GM12878 (cell line): ENCODE measurements around the gene TBX4. TPM values are rescaled to one million over a fixed set of nuclear protein-coding genes. Genes with fewer than 3 reads are reported as not detected.

Experiments
- ATAC-seq: fragments of 200-7000 bp; cut with Tn5 transposase; 3 replicates; pipeline ENCODE4 v1.9.1; 2020; ENCODE audit warnings: mild to moderate bottlenecking, moderate library complexity
- BruUV-seq: library from RNA; stranded (reverse); fragments of 400-500 nt; replicated peaks from 2 replicates; lab custom pipeline; 2021; lab: Mats Ljungman, UMichigan
- CTCF ChIA-PET: fragments of 300-600 bp; sonication (Branson Sonifier 250); formaldehyde crosslinking; extraction: SDS; loops from one replicate; lab custom pipeline; 2021; ENCODE audit warnings: inconsistent platforms; lab: Yijun Ruan, JAX
- POLR2A ChIA-PET: fragments of 350-600 bp; formaldehyde crosslinking; extraction: SDS; loops from one replicate; lab custom pipeline; 2021; ENCODE audit warnings: inconsistent platforms; lab: Charles Lee
- RAD21 ChIA-PET: fragments of 300-600 bp; sonication (Branson Sonifier 250); formaldehyde crosslinking; loops from one replicate; lab custom pipeline; 2023; ENCODE audit warnings: antibody characterized with exemption; ENCODE audit not compliant: unreplicated experiment; lab: Charles Lee
- SMC1A ChIA-PET: fragments of 300-600 bp; sonication (Branson Sonifier 250); formaldehyde crosslinking; loops from one replicate; lab custom pipeline; 2023; ENCODE audit not compliant: unreplicated experiment, uncharacterized antibody; lab: Charles Lee
- DNase-seq: peaks from one replicate; pipeline ENCODE4 v3.0.0-alpha.2; 2011; ENCODE audit warnings: low read depth, low spot score
- FAIRE-seq: peaks from 3 replicates; lab custom pipeline; 2011; peaks lifted over from hg19 to GRCh38; lab: Jason Lieb, UNC
- H2AFZ ChIP-seq: 2 replicates; pipeline ENCODE4 v1.6.0; 2011; ENCODE audit warnings: low read depth, low read length, control low read depth; ENCODE audit not compliant: control insufficient read depth
- H3K27ac ChIP-seq: 2 replicates; pipeline ENCODE4 v1.5.1; 2011; ENCODE audit warnings: control low read depth; ENCODE audit not compliant: control insufficient read depth, insufficient read depth
- H3K27me3 ChIP-seq, 2 experiments: replicated peaks in 1 of 2; 2 replicates each; pipeline versions ENCODE4 v1.6.0 to v1.6.1; 2011; ENCODE audit warnings: low read length in 1 of 2; ENCODE audit not compliant: control insufficient read depth in 2 of 2, insufficient read depth in 2 of 2
- H3K36me3 ChIP-seq, 2 experiments: 2 replicates each; pipeline ENCODE4 v1.5.1; 2011; ENCODE audit warnings: low read length in 1 of 2; ENCODE audit not compliant: control insufficient read depth in 2 of 2, insufficient read depth in 2 of 2
- H3K4me1 ChIP-seq: 2 replicates; pipeline ENCODE4 v1.6.1; 2011; ENCODE audit warnings: mild to moderate bottlenecking, low read length, moderate library complexity, mixed read lengths; ENCODE audit not compliant: control insufficient read depth, insufficient read depth
- H3K4me2 ChIP-seq: 2 replicates; pipeline ENCODE4 v1.6.0; 2011; ENCODE audit warnings: control low read depth; ENCODE audit not compliant: control insufficient read depth, insufficient read depth
- H3K4me3 ChIP-seq: fragments of 200-600 bp; sonication (generic); 2 replicates; pipeline ENCODE4 v1.5.1; 2016
- H3K79me2 ChIP-seq: 2 replicates; pipeline ENCODE4 v1.6.0; 2011; ENCODE audit warnings: low read length; ENCODE audit not compliant: control insufficient read depth, insufficient read depth
- H3K9ac ChIP-seq: 2 replicates; pipeline ENCODE4 v1.8.0; 2011; ENCODE audit warnings: low read length, control low read depth, mixed read lengths; ENCODE audit not compliant: control insufficient read depth, insufficient read depth
- H3K9me3 ChIP-seq: replicated peaks from 3 replicates; pipeline ENCODE4 v1.5.1; 2011; ENCODE audit warnings: mild to moderate bottlenecking, low read length; ENCODE audit not compliant: control insufficient read depth, insufficient read depth
- H4K20me1 ChIP-seq: 2 replicates; pipeline ENCODE4 v1.6.0; 2011; ENCODE audit not compliant: control insufficient read depth, insufficient read depth
- BCL11A ChIP-seq: IDR thresholded peaks from 2 replicates; pipeline ENCODE4 v1.6.1; 2011; ENCODE audit warnings: low read depth, low read length
- CREB1 ChIP-seq: IDR thresholded peaks from 2 replicates; pipeline ENCODE4 v1.6.1; 2012; ENCODE audit warnings: low read depth, mild to moderate bottlenecking, inconsistent platforms
- ESRRA ChIP-seq: IDR thresholded peaks from 2 replicates; pipeline ENCODE4 v1.6.1; 2012; ENCODE audit warnings: mild to moderate bottlenecking, low read length, improper control_type of control experiment
- HDGF ChIP-seq: fragments of 450-650 bp; IDR thresholded peaks from 2 replicates; pipeline ENCODE4 v1.6.1; 2016; ENCODE audit warnings: antibody characterized with exemption
- NFYB ChIP-seq: IDR thresholded peaks from 2 replicates; pipeline ENCODE4 v1.6.1; 2011; ENCODE audit warnings: low read depth, mild to moderate bottlenecking, low read length, improper control_type of control experiment, moderate library complexity; ENCODE audit not compliant: insufficient read depth
- TBL1XR1 ChIP-seq: IDR thresholded peaks from 2 replicates; pipeline ENCODE4 v1.6.1; 2012; ENCODE audit warnings: low read depth, low read length, improper control_type of control experiment
- ZBED1 ChIP-seq: IDR thresholded peaks from 2 replicates; pipeline ENCODE4 v1.6.1; 2016; ENCODE audit warnings: borderline replicate concordance
- ZNF207 ChIP-seq: fragments of 450-650 bp; IDR thresholded peaks from 2 replicates; pipeline ENCODE4 v1.6.1; 2014; ENCODE audit warnings: antibody characterized with exemption, mild to moderate bottlenecking, borderline replicate concordance
- ZNF384 ChIP-seq: IDR thresholded peaks from 2 replicates; pipeline ENCODE4 v1.6.1; 2012; ENCODE audit warnings: low read depth, mild to moderate bottlenecking, low read length, improper control_type of control experiment, borderline replicate concordance
- WGBS: methylation state at CpG from one replicate; pipeline ENCODE4 v1.1.6; 2016; ENCODE audit warnings: low lambda C conversion rate; ENCODE audit not compliant: insufficient replicate concordance, insufficient coverage; ENCODE audit errors: missing lambda C conversion rate; 5-methylcytosine and 5-hydroxymethylcytosine counted together
- in situ Hi-C: fragments of 300-500 bp; cut with MboI; formaldehyde crosslinking; loops from 9 replicates; pipeline ENCODE4 v1.14.3; 2018; ENCODE audit warnings: mixed read lengths
- intact Hi-C: fragments of 100-400 bp; cut with micrococcal nuclease; formaldehyde crosslinking; loops from one replicate; pipeline ENCODE4 v1.14.2; 2022; ENCODE audit not compliant: unreplicated experiment
- polyA plus RNA-seq, 11 experiments: library from polyadenylated mRNA; depleted of rRNA in 4 of 11; unstranded in 6 of 11; stranded (reverse) in 5 of 11; fragments of >200 nt; fragmentation: Nextera tagmentation in 4 of 11; fragmentation: Illumina TruSeq in 1 of 11; extraction: Ambion mirVana in 4 of 11; extraction: Trizol in 1 of 11; gene quantifications; 1 replicate in 1 of 11; 2 replicates in 10 of 11; pipeline versions ENCODE4 v1.2.1 to v1.2.3, GENCODE V29; 2011 to 2016; ENCODE audit warnings: inconsistent platforms in 2 of 11, missing spikeins in 2 of 11, low read depth in 1 of 11
- total RNA-seq, 4 experiments: library from RNA; depleted of rRNA in 3 of 4; stranded (reverse); fragments of >200 nt in 3 of 4; fragmentation: Illumina TruSeq in 1 of 4; extraction: Trizol in 1 of 4; gene quantifications; 2 replicates each; pipeline versions ENCODE4 v1.2.1 to v1.2.3, GENCODE V29; 2013 to 2021
- TF ChIP-seq, protein P1 (sequence below): IDR thresholded peaks from 2 replicates; pipeline ENCODE4 v1.6.1; 2011; ENCODE audit warnings: borderline replicate concordance, low read depth, mild to moderate bottlenecking, moderate library complexity, mixed read lengths, low read length; ENCODE audit not compliant: insufficient read depth; ENCODE audit errors: extremely low read length
- TF ChIP-seq, protein P2 (sequence below): fragments of 450-650 bp; IDR thresholded peaks from 2 replicates; pipeline ENCODE4 v1.6.1; 2017; ENCODE audit warnings: mild to moderate bottlenecking, moderate library complexity
- TF ChIP-seq, protein P3 (sequence below): IDR thresholded peaks from 2 replicates; pipeline ENCODE4 v1.6.1; 2012; ENCODE audit warnings: low read depth, low read length, improper control_type of control experiment
- TF ChIP-seq, protein P4 (sequence below): fragments of 450-650 bp; formaldehyde crosslinking; IDR thresholded peaks from 2 replicates; pipeline ENCODE4 v1.4.0; 2020; ENCODE audit warnings: mild to moderate bottlenecking, moderate library complexity

TBX4 gene
- total and polyA plus RNA-seq, 10 of the 15 experiments (the other 5 are each of a cell fraction or from before 2014, with no cell fraction given) = 0.01 TPM; not detected in 9

DNA sequence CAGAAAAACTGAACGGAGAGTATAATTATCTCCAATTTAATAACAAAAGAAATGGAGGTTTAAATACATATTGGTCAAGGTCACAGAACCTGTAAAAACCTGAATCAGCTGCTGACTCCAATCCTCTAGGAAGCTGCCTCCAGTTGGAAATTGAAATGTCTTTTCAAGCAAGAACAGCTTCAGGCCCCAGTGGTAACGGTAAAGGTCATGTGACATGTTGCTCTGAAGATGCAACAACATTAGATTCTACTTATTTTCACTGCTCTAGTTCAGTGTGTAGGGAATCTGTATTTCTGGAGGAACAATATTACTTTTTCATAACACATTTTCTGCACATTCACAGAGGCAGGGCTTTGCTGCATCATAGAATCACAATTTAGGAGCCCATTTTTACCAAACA is 58.8 kb downstream of the TBX4 start:
- ChIA-PET POLR2A (no interaction called here), CTCF (interaction anchor here (1.3 kb wide), 1 partner anchor 15 kb away, joined by 3 read pairs; no protein-coding TSS in a partner anchor), SMC1A (interaction anchor here (1.3 kb wide), 1 partner anchor 21 kb away, joined by 3 read pairs; no protein-coding TSS in a partner anchor), RAD21 (no interaction called here)
- H3K4me2 ChIP-seq = no peak overlapping the region
- H3K4me3 ChIP-seq = no peak overlapping the region
- H3K9ac ChIP-seq = no peak overlapping the region
- intact Hi-C loops (no loop called here), in situ Hi-C loops (no loop called here)
- no peaks in the 10 kb centered on the region for H4K20me1 ChIP-seq
- TF ChIP-seq, protein P1, sequence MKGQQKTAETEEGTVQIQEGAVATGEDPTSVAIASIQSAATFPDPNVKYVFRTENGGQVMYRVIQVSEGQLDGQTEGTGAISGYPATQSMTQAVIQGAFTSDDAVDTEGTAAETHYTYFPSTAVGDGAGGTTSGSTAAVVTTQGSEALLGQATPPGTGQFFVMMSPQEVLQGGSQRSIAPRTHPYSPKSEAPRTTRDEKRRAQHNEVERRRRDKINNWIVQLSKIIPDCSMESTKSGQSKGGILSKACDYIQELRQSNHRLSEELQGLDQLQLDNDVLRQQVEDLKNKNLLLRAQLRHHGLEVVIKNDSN = no peak
- TF ChIP-seq ZNF384 (no peak), ZNF207 (no peak), NFYB (no peak), BCL11A (no peak), ZBED1 (no peak), TBL1XR1 (no peak), CREB1 (no peak), HDGF (no peak), ESRRA (no peak)
- TF ChIP-seq, protein P2, sequence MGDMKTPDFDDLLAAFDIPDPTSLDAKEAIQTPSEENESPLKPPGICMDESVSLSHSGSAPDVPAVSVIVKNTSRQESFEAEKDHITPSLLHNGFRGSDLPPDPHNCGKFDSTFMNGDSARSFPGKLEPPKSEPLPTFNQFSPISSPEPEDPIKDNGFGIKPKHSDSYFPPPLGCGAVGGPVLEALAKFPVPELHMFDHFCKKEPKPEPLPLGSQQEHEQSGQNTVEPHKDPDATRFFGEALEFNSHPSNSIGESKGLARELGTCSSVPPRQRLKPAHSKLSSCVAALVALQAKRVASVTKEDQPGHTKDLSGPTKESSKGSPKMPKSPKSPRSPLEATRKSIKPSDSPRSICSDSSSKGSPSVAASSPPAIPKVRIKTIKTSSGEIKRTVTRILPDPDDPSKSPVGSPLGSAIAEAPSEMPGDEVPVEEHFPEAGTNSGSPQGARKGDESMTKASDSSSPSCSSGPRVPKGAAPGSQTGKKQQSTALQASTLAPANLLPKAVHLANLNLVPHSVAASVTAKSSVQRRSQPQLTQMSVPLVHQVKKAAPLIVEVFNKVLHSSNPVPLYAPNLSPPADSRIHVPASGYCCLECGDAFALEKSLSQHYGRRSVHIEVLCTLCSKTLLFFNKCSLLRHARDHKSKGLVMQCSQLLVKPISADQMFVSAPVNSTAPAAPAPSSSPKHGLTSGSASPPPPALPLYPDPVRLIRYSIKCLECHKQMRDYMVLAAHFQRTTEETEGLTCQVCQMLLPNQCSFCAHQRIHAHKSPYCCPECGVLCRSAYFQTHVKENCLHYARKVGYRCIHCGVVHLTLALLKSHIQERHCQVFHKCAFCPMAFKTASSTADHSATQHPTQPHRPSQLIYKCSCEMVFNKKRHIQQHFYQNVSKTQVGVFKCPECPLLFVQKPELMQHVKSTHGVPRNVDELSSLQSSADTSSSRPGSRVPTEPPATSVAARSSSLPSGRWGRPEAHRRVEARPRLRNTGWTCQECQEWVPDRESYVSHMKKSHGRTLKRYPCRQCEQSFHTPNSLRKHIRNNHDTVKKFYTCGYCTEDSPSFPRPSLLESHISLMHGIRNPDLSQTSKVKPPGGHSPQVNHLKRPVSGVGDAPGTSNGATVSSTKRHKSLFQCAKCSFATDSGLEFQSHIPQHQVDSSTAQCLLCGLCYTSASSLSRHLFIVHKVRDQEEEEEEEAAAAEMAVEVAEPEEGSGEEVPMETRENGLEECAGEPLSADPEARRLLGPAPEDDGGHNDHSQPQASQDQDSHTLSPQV = no peak
- TF ChIP-seq, protein P3, sequence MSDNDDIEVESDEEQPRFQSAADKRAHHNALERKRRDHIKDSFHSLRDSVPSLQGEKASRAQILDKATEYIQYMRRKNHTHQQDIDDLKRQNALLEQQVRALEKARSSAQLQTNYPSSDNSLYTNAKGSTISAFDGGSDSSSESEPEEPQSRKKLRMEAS = no peak
- TF ChIP-seq, protein P4, sequence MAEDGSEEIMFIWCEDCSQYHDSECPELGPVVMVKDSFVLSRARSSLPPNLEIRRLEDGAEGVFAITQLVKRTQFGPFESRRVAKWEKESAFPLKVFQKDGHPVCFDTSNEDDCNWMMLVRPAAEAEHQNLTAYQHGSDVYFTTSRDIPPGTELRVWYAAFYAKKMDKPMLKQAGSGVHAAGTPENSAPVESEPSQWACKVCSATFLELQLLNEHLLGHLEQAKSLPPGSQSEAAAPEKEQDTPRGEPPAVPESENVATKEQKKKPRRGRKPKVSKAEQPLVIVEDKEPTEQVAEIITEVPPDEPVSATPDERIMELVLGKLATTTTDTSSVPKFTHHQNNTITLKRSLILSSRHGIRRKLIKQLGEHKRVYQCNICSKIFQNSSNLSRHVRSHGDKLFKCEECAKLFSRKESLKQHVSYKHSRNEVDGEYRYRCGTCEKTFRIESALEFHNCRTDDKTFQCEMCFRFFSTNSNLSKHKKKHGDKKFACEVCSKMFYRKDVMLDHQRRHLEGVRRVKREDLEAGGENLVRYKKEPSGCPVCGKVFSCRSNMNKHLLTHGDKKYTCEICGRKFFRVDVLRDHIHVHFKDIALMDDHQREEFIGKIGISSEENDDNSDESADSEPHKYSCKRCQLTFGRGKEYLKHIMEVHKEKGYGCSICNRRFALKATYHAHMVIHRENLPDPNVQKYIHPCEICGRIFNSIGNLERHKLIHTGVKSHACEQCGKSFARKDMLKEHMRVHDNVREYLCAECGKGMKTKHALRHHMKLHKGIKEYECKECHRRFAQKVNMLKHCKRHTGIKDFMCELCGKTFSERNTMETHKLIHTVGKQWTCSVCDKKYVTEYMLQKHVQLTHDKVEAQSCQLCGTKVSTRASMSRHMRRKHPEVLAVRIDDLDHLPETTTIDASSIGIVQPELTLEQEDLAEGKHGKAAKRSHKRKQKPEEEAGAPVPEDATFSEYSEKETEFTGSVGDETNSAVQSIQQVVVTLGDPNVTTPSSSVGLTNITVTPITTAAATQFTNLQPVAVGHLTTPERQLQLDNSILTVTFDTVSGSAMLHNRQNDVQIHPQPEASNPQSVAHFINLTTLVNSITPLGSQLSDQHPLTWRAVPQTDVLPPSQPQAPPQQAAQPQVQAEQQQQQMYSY (CRISPR knock-in tag) = no peak
- no peak overlapping the region for H3K27ac ChIP-seq
- no TSS peak for BruUV-seq
- DNase-seq (no peak), ATAC-seq (no peak), FAIRE-seq (no peak)
- H3K9me3 ChIP-seq = no peaks in the 10 kb centered on the region
- no peaks in the 10 kb centered on the region; a peak in 1 of 4 replicates for H3K27me3 ChIP-seq
- no peaks in the 10 kb centered on the region for H3K4me1 ChIP-seq
- no peaks in the 10 kb centered on the region for H3K79me2 ChIP-seq
- H2AFZ ChIP-seq = no peak overlapping the region
- no peaks in the 10 kb centered on the region for H3K36me3 ChIP-seq
- 14% methylated on average over 2 of the region's 2 CpGs for WGBS
